Mucosa of descending colon (tissue), 3 donors: ENCODE results near the gene FNDC3B. TPM values are rescaled to one million over a fixed set of nuclear protein-coding genes. Genes with fewer than 3 reads are reported as not detected.

Experiments used
- ATAC-seq: fragments of 200-7000 bp; cut with Tn5 transposase; one replicate; pipeline ENCODE4 v1.9.1; 2020; ENCODE audit warnings: mild to moderate bottlenecking, moderate library complexity
- DNase-seq, 3 donors: peaks; one replicate each; pipeline ENCODE4 v3.0.0-alpha.2; 2020
- H3K36me3 ChIP-seq: fragments of 200-600 bp; one replicate; pipeline ENCODE4 v1.8.0; 2021; ENCODE audit warnings: low read depth, mild to moderate bottlenecking
- H3K4me1 ChIP-seq: fragments of 200-600 bp; one replicate; pipeline ENCODE4 v1.8.0; 2021; ENCODE audit warnings: low read depth, mild to moderate bottlenecking
- H3K4me3 ChIP-seq: fragments of 200-600 bp; one replicate; pipeline ENCODE4 v1.8.0; 2021; ENCODE audit warnings: mild to moderate bottlenecking
- H3K9me3 ChIP-seq: fragments of 200-600 bp; one replicate; pipeline ENCODE4 v1.8.0; 2021; ENCODE audit warnings: mild to moderate bottlenecking
- intact Hi-C, 2 donors: fragments of 100-400 bp; cut with DNase I in 1 of 2; cut with micrococcal nuclease in 1 of 2; formaldehyde crosslinking; loops; one replicate each; pipeline versions ENCODE4 v1.11.0 to v1.11.1; 2022; cut with DNase I, micrococcal nuclease
- total RNA-seq, 3 donors: library from RNA; stranded (reverse); fragmentation: NEBNext Ultra II Directional in 2 of 3; extraction: Animal tissue kit (Norgen Biotek cat#: 25700) in 2 of 3; gene quantifications; one replicate each; pipeline versions ENCODE4 v1.2.1 to v1.2.4, GENCODE V29; 2021 to 2023
- TF ChIP-seq, protein P1 (sequence below): fragments of 200-600 bp; IDR thresholded peaks from one replicate; pipeline ENCODE4 v1.8.0; 2022; ENCODE audit warnings: antibody characterized with exemption, mild to moderate bottlenecking
- donor health status: DM: no; HTN: no; CAD: no; lungs with moderate emphysema.
- donor health status: DM: no; HTN: no; CAD: no.
- donor health status: DM: no; HTN: yes; CAD: no.

The FNDC3B gene
- total RNA-seq, 3 donors from 2014 or later: 107 to 132 (median 126) TPM

DNA sequence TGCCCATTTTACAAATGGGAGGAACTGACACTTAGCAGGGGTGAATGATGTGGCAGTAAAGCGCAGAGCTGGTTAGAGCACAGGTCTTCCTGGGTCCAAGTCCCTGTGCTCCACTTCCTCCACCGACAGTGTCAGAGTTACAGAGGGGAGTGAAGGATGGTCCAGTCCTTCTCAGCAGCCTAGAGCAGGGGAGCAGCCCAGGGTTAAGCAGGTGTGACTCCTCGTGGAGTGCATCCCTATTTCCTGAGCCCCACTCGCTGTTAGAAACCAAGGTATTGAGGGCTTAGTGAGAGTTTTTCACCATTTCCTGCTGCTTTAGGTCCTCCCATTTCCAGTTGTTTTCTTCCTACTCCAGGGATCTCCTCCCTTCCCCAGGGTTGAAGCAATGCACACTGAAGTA, 333.5 kb downstream of the FNDC3B start:
- ATAC-seq (no peak), DNase-seq (no peak)
- no peaks in the 10 kb centered on the region for H3K9me3 ChIP-seq
- intact Hi-C loops: no loop called here
- no peaks in the 10 kb centered on the region for H3K4me1 ChIP-seq
- H3K4me3 ChIP-seq: no peak overlapping the region
- no peaks in the 10 kb centered on the region for H3K36me3 ChIP-seq
- TF ChIP-seq, protein P1, sequence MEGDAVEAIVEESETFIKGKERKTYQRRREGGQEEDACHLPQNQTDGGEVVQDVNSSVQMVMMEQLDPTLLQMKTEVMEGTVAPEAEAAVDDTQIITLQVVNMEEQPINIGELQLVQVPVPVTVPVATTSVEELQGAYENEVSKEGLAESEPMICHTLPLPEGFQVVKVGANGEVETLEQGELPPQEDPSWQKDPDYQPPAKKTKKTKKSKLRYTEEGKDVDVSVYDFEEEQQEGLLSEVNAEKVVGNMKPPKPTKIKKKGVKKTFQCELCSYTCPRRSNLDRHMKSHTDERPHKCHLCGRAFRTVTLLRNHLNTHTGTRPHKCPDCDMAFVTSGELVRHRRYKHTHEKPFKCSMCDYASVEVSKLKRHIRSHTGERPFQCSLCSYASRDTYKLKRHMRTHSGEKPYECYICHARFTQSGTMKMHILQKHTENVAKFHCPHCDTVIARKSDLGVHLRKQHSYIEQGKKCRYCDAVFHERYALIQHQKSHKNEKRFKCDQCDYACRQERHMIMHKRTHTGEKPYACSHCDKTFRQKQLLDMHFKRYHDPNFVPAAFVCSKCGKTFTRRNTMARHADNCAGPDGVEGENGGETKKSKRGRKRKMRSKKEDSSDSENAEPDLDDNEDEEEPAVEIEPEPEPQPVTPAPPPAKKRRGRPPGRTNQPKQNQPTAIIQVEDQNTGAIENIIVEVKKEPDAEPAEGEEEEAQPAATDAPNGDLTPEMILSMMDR: no peak

DNA sequence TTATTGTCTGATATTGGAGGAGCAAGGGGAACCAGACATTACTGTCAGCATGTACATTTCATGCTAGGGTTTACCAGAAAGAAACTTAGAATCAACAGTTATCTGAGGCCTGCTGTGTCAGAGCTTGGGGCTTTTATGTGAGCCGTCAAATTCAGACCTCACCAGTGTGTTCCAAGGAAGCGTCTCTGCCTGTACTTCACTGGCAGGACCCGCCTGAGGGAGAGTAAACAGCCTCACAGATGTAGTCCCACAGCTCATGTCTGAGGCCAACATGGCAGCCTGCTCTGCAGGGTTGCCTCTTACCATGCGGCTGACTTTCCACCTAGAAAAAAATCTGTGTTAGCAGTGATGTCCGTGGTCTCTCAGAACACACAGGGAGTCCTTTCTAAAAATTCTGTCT, 334.5 kb downstream of the FNDC3B start:
- Histone ChIP-seq H3K4me1 (no peaks in the 10 kb centered on the region), H3K9me3 (no peaks in the 10 kb centered on the region), H3K4me3 (no peak overlapping the region), H3K36me3 (peaks cover 8% of the 10 kb centered on the region)
- DNase-seq (no peak), ATAC-seq (no peak)
- TF ChIP-seq, protein P1: no peak
- intact Hi-C loops: no loop called here

DNA sequence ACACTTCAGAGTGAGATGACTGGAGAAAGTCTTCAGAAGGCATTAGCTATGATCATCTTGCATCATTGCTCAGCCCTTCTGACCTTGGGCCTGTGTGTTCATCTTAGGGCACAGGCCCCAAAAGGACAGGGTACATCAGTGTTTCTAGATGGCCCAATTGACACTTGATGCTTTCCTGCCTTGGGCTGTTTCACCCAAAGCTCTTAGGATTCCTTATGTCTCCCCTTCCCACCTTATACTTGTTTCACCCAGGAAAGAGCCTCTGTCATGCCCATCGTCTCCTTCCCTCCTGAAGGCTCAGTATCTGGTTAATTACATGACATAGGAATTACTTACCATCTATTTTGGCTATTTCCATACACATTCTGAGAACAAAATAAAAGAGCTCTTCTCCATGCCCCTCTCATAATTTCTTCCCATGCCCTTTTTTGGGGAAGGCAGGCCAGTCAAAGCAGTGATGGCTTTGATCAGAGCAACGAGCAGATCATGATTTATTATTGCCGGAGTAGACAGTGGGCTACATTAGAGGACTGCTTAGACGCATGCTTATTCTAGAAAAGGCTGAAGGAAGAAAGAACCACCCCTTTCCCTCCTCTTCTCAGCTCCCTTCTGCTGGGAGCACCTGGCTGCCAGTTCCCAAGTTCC, 335.9 kb downstream of the FNDC3B start:
- intact Hi-C loops: no loop called here
- Histone ChIP-seq H3K4me1 (no peaks in the 10 kb centered on the region), H3K4me3 (no peak overlapping the region), H3K36me3 (peaks cover 21% of the 10 kb centered on the region), H3K9me3 (no peaks in the 10 kb centered on the region)
- no peak for ATAC-seq
- TF ChIP-seq, protein P1: no peak
- DNase-seq: no peak

DNA sequence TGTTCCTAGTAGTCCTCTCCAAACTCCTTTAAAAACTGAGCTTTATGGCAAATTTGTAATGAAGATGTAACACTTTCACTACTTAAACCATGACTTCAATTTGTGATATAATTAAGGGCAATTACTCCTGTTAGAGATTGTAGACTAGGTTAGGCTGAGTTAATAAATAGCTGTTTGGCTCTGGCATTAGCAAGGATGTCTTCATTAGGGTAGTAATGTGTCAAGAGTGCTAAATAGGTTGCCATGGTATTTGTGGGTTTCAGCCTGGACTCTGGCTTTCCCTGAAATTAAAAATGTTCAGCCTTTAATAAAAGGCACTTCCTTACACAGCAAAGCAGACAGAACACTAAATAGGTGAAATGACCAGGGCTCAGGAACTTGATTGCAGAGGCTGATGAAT, 337.0 kb downstream of the FNDC3B start:
- TF ChIP-seq, protein P1: no peak
- no peak for ATAC-seq
- intact Hi-C loops: no loop called here
- H3K36me3 ChIP-seq: peaks cover 21% of the 10 kb centered on the region
- no peaks in the 10 kb centered on the region for H3K9me3 ChIP-seq
- H3K4me3 ChIP-seq: no peak overlapping the region
- no peak for DNase-seq
- no peaks in the 10 kb centered on the region for H3K4me1 ChIP-seq

DNA sequence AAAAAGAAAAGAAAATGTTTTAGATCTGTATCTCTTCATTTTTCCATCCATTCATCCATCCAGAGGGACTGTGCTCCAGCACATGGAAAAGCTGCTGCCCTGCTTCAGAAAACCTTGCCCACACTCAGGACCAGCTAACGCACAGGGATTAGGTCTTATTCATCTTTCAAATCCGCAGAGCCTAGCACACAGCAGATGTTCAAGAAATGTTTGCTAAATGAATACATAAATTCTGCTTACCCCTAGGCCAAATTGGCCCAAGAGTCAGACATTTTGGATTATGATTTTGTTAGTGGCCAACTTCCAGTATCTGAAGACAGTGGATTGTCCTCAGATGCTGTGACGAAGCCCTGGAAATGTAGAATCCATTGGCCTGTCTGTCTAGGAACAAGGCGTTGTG, 337.5 kb downstream of the FNDC3B start:
- no peak for DNase-seq
- Histone ChIP-seq H3K36me3 (peaks cover 21% of the 10 kb centered on the region), H3K4me1 (no peaks in the 10 kb centered on the region), H3K4me3 (no peak overlapping the region), H3K9me3 (no peaks in the 10 kb centered on the region)
- intact Hi-C loops: no loop called here
- ATAC-seq: no peak
- TF ChIP-seq, protein P1: no peak

DNA sequence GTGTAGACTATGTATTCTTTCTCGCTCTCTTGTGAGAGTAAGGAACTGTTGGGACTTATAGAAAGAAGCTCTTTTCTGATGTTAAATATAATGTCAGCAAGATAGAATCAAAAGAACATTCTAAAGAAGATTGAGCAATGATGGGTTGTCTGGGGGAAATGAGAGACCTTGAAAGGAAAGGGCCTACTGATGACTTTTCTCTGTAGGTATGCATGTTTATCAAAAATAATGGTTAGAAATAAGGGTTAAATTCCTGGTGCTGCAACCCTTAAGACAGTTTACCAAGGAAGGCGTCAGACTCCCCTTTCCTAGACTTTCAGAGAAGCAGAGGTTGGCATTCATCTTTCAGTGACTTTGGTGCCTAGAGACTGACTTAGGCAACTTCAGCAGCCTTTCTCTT, 339.1 kb downstream of the FNDC3B start:
- no peak for ATAC-seq
- TF ChIP-seq, protein P1: no peak
- intact Hi-C loops: no loop called here
- H3K36me3 ChIP-seq: peaks cover 21% of the 10 kb centered on the region
- H3K4me1 ChIP-seq: no peaks in the 10 kb centered on the region
- no peak overlapping the region for H3K4me3 ChIP-seq
- DNase-seq: no peak
- no peaks in the 10 kb centered on the region for H3K9me3 ChIP-seq
